Measurements from ENCODE around the gene ANO6.

GRCh38 chr12:45446013-45446412 lies 230.1 kb downstream of the ANO6 start:
- TF ChIP-seq EP300 (IDR thresholded peaks at IDR 0.05) (no peak), CTCF (IDR thresholded peaks at IDR 0.05) (no peak)
